ENCODE results near the gene SCGB3A1.

- TF ChIP-seq EZH2 (IDR thresholded peaks at IDR 0.05; ENCODE audit: low read length): no peak
- no peak for TF ChIP-seq CTCF (optimal IDR thresholded peaks at IDR 0.05 in 1 of 3, IDR thresholded peaks at IDR 0.05 in 1 of 3, conservative IDR thresholded peaks at IDR 0.05 in 1 of 3; ENCODE audit: extremely low read depth in 1 of 3, insufficient read depth in 2 of 3, low read length in 3 of 3)
Observed at GRCh38 chr5:180609817-180610550, 18.7 kb upstream of the SCGB3A1 start.
